MM.1S (cell line): ENCODE measurements around the gene FREY1.

Source experiments
- DNase-seq: peaks from one replicate; pipeline ENCODE4 v3.0.0-alpha.2; 2015
- H2AFZ ChIP-seq: fragments of 300-600 bp; sonication (generic); 2 replicates; pipeline ENCODE4 v1.6.0; 2016; ENCODE audit warnings: antibody characterized with exemption, low read length
- H3F3A ChIP-seq: fragments of 300-600 bp; sonication (generic); 2 replicates; pipeline ENCODE4 v1.6.1; 2016; ENCODE audit warnings: mild to moderate bottlenecking, antibody characterized with exemption, low read length, moderate library complexity, mixed read lengths; ENCODE audit not compliant: insufficient read depth
- H3K27ac ChIP-seq: fragments of 300-600 bp; sonication (generic); 2 replicates; pipeline ENCODE4 v1.5.1; 2016; ENCODE audit warnings: mild to moderate bottlenecking, low read length
- H3K27me3 ChIP-seq: fragments of 300-600 bp; sonication (generic); replicated peaks from 2 replicates; pipeline ENCODE4 v1.6.0; 2016; ENCODE audit warnings: low read length; ENCODE audit not compliant: insufficient read depth
- H3K36me3 ChIP-seq: fragments of 300-600 bp; sonication (generic); replicated peaks from 2 replicates; pipeline ENCODE4 v1.6.1; 2016; ENCODE audit warnings: mild to moderate bottlenecking, low read length, mixed read lengths; ENCODE audit not compliant: insufficient read depth
- H3K4me1 ChIP-seq: fragments of 300-600 bp; sonication (generic); 2 replicates; pipeline ENCODE4 v1.6.1; 2016; ENCODE audit warnings: low read length, mixed read lengths
- H3K4me2 ChIP-seq: fragments of 300-600 bp; sonication (generic); 2 replicates; pipeline ENCODE4 v1.6.0; 2016; ENCODE audit warnings: low read depth, low read length
- H3K4me3 ChIP-seq: fragments of 300-600 bp; sonication (generic); 2 replicates; pipeline ENCODE4 v1.5.1; 2016; ENCODE audit warnings: low read length, mixed read lengths
- H3K79me2 ChIP-seq: fragments of 300-600 bp; sonication (generic); 2 replicates; pipeline ENCODE4 v1.6.1; 2016; ENCODE audit warnings: mixed run types, low read length, mixed read lengths
- H3K9ac ChIP-seq: fragments of 300-600 bp; sonication (generic); 2 replicates; pipeline ENCODE4 v1.6.1; 2016; ENCODE audit warnings: low read length, mixed read lengths
- H3K9me2 ChIP-seq: fragments of 300-600 bp; sonication (generic); replicated peaks from 2 replicates; pipeline ENCODE4 v1.6.1; 2016; ENCODE audit warnings: mild to moderate bottlenecking, low read length, mixed read lengths; ENCODE audit not compliant: insufficient read depth
- H3K9me3 ChIP-seq: fragments of 300-600 bp; sonication (generic); replicated peaks from 2 replicates; pipeline ENCODE4 v1.6.1; 2016; ENCODE audit warnings: mild to moderate bottlenecking, low read length, mixed read lengths; ENCODE audit not compliant: insufficient read depth
- H4K20me1 ChIP-seq: fragments of 300-600 bp; sonication (generic); 2 replicates; pipeline ENCODE4 v1.6.1; 2016; ENCODE audit warnings: mild to moderate bottlenecking, low read length, moderate library complexity, mixed read lengths; ENCODE audit not compliant: insufficient read depth
- CTCF ChIP-seq: fragments of 300-600 bp; sonication (generic); IDR thresholded peaks from 2 replicates; pipeline ENCODE4 v1.5.1; 2016; ENCODE audit warnings: antibody characterized with exemption, low read length, mixed read lengths
- EZH2 ChIP-seq: fragments of 300-600 bp; sonication (generic); optimal IDR thresholded peaks from 2 replicates; pipeline ENCODE3; 2017; ENCODE audit warnings: low read depth, mild to moderate bottlenecking, antibody characterized with exemption, low read length, mixed read lengths
- EZH2phosphoT487 ChIP-seq: fragments of 300-600 bp; sonication (generic); IDR thresholded peaks from 2 replicates; pipeline ENCODE4 v1.6.1; 2018; ENCODE audit warnings: antibody characterized with exemption, low read length

Gene FREY1

GRCh38 chr11:45933846-45934579 is 26.9 kb upstream of the FREY1 start:
- no peak for DNase-seq
- Histone ChIP-seq H3K79me2 (no peaks in the 10 kb centered on the region), H3F3A (peaks cover 12% of the 10 kb centered on the region), H3K9ac (no peak overlapping the region), H3K36me3 (no peaks in the 10 kb centered on the region), H3K9me2 (no peaks in the 10 kb centered on the region), H2AFZ (no peak overlapping the region), H3K4me2 (no peak overlapping the region), H3K27ac (no peak overlapping the region), H3K4me3 (no peak overlapping the region), H3K9me3 (no peaks in the 10 kb centered on the region), H3K27me3 (no peaks in the 10 kb centered on the region), H3K4me1 (peaks cover 13% of the 10 kb centered on the region; the same call in 1 of the 2 replicates), H4K20me1 (no peaks in the 10 kb centered on the region)
- TF ChIP-seq EZH2 (no peak), EZH2phosphoT487 (no peak), CTCF (no peak)

GRCh38 chr11:45933131-45933831 is 26.2 kb upstream of the FREY1 start:
- H3K79me2 ChIP-seq: no peaks in the 10 kb centered on the region
- H4K20me1 ChIP-seq: no peaks in the 10 kb centered on the region
- H3K9ac ChIP-seq: no peak overlapping the region
- H3K9me3 ChIP-seq: no peaks in the 10 kb centered on the region
- peaks cover 12% of the 10 kb centered on the region for H3F3A ChIP-seq
- H3K4me3 ChIP-seq: no peak overlapping the region
- no peak overlapping the region for H3K27ac ChIP-seq
- TF ChIP-seq CTCF (no peak), EZH2 (no peak), EZH2phosphoT487 (no peak)
- H3K36me3 ChIP-seq: no peaks in the 10 kb centered on the region
- H3K4me1 ChIP-seq: peaks cover 13% of the 10 kb centered on the region; the same call in 1 of the 2 replicates
- no peaks in the 10 kb centered on the region for H3K9me2 ChIP-seq
- H2AFZ ChIP-seq: no peak overlapping the region
- H3K4me2 ChIP-seq: no peak overlapping the region
- DNase-seq: no peak
- no peaks in the 10 kb centered on the region for H3K27me3 ChIP-seq

GRCh38 chr11:45932217-45932616 is 25.1 kb upstream of the FREY1 start:
- Histone ChIP-seq H3F3A (peaks cover 12% of the 10 kb centered on the region), H3K4me2 (no peak overlapping the region), H3K9ac (no peak overlapping the region), H3K36me3 (no peaks in the 10 kb centered on the region), H3K4me3 (no peak overlapping the region), H4K20me1 (no peaks in the 10 kb centered on the region), H3K9me3 (no peaks in the 10 kb centered on the region), H3K79me2 (no peaks in the 10 kb centered on the region), H3K9me2 (no peaks in the 10 kb centered on the region), H2AFZ (no peak overlapping the region), H3K27me3 (no peaks in the 10 kb centered on the region), H3K27ac (no peak overlapping the region), H3K4me1 (peaks cover 13% of the 10 kb centered on the region; the same call in 1 of the 2 replicates)
- no peak for TF ChIP-seq EZH2
- no peak for TF ChIP-seq EZH2phosphoT487
- TF ChIP-seq CTCF: no peak
- no peak for DNase-seq
